Skeletal muscle tissue (tissue), 4 donors: Measurements from ENCODE around the gene E2F7. TPM values are rescaled to one million over a fixed set of nuclear protein-coding genes. Genes with fewer than 3 reads are reported as not detected.

Experiments used
- H3K27ac ChIP-seq: one replicate; pipeline ENCODE4 v1.7.0; 2013; ENCODE audit warnings: mild to moderate bottlenecking, low read depth, low read length, inconsistent platforms
- H3K27me3 ChIP-seq, 3 donors: one replicate each; pipeline ENCODE4 v1.7.0; 2013; ENCODE audit warnings: low read length in 3 of 3; ENCODE audit not compliant: control insufficient read depth in 3 of 3, insufficient read depth in 3 of 3
- H3K36me3 ChIP-seq, 3 donors: one replicate each; pipeline ENCODE4 v1.7.0; 2013; ENCODE audit warnings: low read length in 3 of 3; ENCODE audit not compliant: control insufficient read depth in 3 of 3, insufficient read depth in 3 of 3
- H3K4me1 ChIP-seq, 3 donors: one replicate each; pipeline ENCODE4 v1.7.0; 2013; ENCODE audit warnings: low read length in 3 of 3, mild to moderate bottlenecking in 3 of 3; ENCODE audit not compliant: control insufficient read depth in 3 of 3, insufficient read depth in 3 of 3
- H3K4me3 ChIP-seq, 3 donors: one replicate each; pipeline ENCODE4 v1.7.0; 2013; ENCODE audit warnings: low read length in 3 of 3
- H3K9ac ChIP-seq, 3 donors: one replicate each; pipeline ENCODE4 v1.7.0; 2013; ENCODE audit warnings: low read length in 3 of 3, mild to moderate bottlenecking in 3 of 3, moderate library complexity in 2 of 3, low read depth in 1 of 3
- H3K9me3 ChIP-seq, 3 donors: one replicate each; pipeline ENCODE4 v1.7.0; 2013; ENCODE audit warnings: low read length in 3 of 3; ENCODE audit not compliant: control insufficient read depth in 3 of 3
- total RNA-seq: library from RNA; depleted of rRNA; stranded (reverse); fragments of >200 nt; gene quantifications from one replicate; pipeline ENCODE4 v1.2.3, GENCODE V29; 2014
- donor health status: Osteomylitis.

Gene E2F7
- total RNA-seq, 1 donor from 2014 or later, result 1.0 TPM

- H3K4me3 ChIP-seq, result no peak overlapping the region
- no peaks in the 10 kb centered on the region for H3K9me3 ChIP-seq
- H3K9ac ChIP-seq, result no peak overlapping the region
- H3K4me1 ChIP-seq, result no peaks in the 10 kb centered on the region
- H3K27me3 ChIP-seq, result no peaks in the 10 kb centered on the region
- H3K27ac ChIP-seq, result no peak overlapping the region
- no peaks in the 10 kb centered on the region for H3K36me3 ChIP-seq
These were observed 63.0 kb downstream of the E2F7 start for GRCh38 chr12:77002382-77002781.

- no peaks in the 10 kb centered on the region for H3K9me3 ChIP-seq
- H3K36me3 ChIP-seq, result no peaks in the 10 kb centered on the region
- H3K27me3 ChIP-seq, result no peaks in the 10 kb centered on the region
- H3K9ac ChIP-seq, result no peak overlapping the region
- no peaks in the 10 kb centered on the region for H3K4me1 ChIP-seq
- H3K27ac ChIP-seq, result no peak overlapping the region
- no peak overlapping the region for H3K4me3 ChIP-seq
These were observed 64.1 kb downstream of the E2F7 start for GRCh38 chr12:77001276-77001675.

GRCh38 chr12:76998908-76999556 lies 66.3 kb downstream of the E2F7 start:
- no peak overlapping the region for H3K9ac ChIP-seq
- H3K4me1 ChIP-seq, result no peaks in the 10 kb centered on the region
- H3K9me3 ChIP-seq, result no peaks in the 10 kb centered on the region
- H3K27ac ChIP-seq, result no peak overlapping the region
- no peaks in the 10 kb centered on the region for H3K36me3 ChIP-seq
- H3K4me3 ChIP-seq, result no peak overlapping the region
- no peaks in the 10 kb centered on the region for H3K27me3 ChIP-seq

GRCh38 chr12:76998386-76998785 lies 67.0 kb downstream of the E2F7 start:
- Histone ChIP-seq H3K27me3 (no peaks in the 10 kb centered on the region), H3K27ac (no peak overlapping the region), H3K9ac (no peak overlapping the region), H3K4me1 (no peaks in the 10 kb centered on the region), H3K4me3 (no peak overlapping the region), H3K9me3 (no peaks in the 10 kb centered on the region), H3K36me3 (no peaks in the 10 kb centered on the region)

- H3K27ac ChIP-seq, result no peak overlapping the region
- H3K4me3 ChIP-seq, result no peak overlapping the region
- H3K9ac ChIP-seq, result no peak overlapping the region
- H3K36me3 ChIP-seq, result no peaks in the 10 kb centered on the region
- no peaks in the 10 kb centered on the region for H3K27me3 ChIP-seq
- no peaks in the 10 kb centered on the region for H3K9me3 ChIP-seq
- H3K4me1 ChIP-seq, result no peaks in the 10 kb centered on the region
These were observed 68.2 kb downstream of the E2F7 start for GRCh38 chr12:76997011-76997780.

- Histone ChIP-seq H3K4me1 (no peaks in the 10 kb centered on the region), H3K4me3 (no peak overlapping the region), H3K27ac (no peak overlapping the region), H3K9ac (no peak overlapping the region), H3K27me3 (no peaks in the 10 kb centered on the region), H3K36me3 (no peaks in the 10 kb centered on the region), H3K9me3 (no peaks in the 10 kb centered on the region)
These were observed 74.7 kb downstream of the E2F7 start for GRCh38 chr12:76990716-76991115.

- no peak overlapping the region for H3K4me3 ChIP-seq
- no peak overlapping the region for H3K9ac ChIP-seq
- no peak overlapping the region for H3K27ac ChIP-seq
These were observed 80.8 kb downstream of the E2F7 start for GRCh38 chr12:76984566-76984965.

GRCh38 chr12:76983420-76983819 lies 81.9 kb downstream of the E2F7 start:
- Histone ChIP-seq H3K4me1 (no peaks in the 10 kb centered on the region), H3K9me3 (peaks cover 0 to 4% (median 2%) of the 10 kb centered on the region in 3 donors), H3K9ac (no peak overlapping the region), H3K36me3 (no peaks in the 10 kb centered on the region), H3K27me3 (no peaks in the 10 kb centered on the region), H3K4me3 (no peak overlapping the region), H3K27ac (no peak overlapping the region)

More at GRCh38 chr12:76984566-76984965, 80.8 kb downstream of the E2F7 start:
- Histone ChIP-seq H3K4me1 (no peaks in the 10 kb centered on the region), H3K27me3 (no peaks in the 10 kb centered on the region), H3K9me3 (peaks cover 0 to 4% (median 2%) of the 10 kb centered on the region in 3 donors), H3K36me3 (no peaks in the 10 kb centered on the region)

GRCh38 chr12:76980196-76980595 lies 85.2 kb downstream of the E2F7 start:
- Histone ChIP-seq H3K4me1 (no peaks in the 10 kb centered on the region), H3K9ac (no peak overlapping the region)

GRCh38 chr12:76976777-76977382 lies 88.5 kb downstream of the E2F7 start:
- Histone ChIP-seq H3K36me3 (no peaks in the 10 kb centered on the region), H3K9ac (no peak overlapping the region), H3K9me3 (peaks cover 0 to 2% (median 0%) of the 10 kb centered on the region in 3 donors), H3K27me3 (no peaks in the 10 kb centered on the region), H3K27ac (no peak overlapping the region), H3K4me3 (no peak overlapping the region), H3K4me1 (no peaks in the 10 kb centered on the region)

More at GRCh38 chr12:76980196-76980595, 85.2 kb downstream of the E2F7 start:
- Histone ChIP-seq H3K4me3 (no peak overlapping the region), H3K36me3 (no peaks in the 10 kb centered on the region), H3K27me3 (no peaks in the 10 kb centered on the region), H3K9me3 (peaks cover 0 to 4% (median 2%) of the 10 kb centered on the region in 3 donors), H3K27ac (no peak overlapping the region)
